Activated CD4-positive, alpha-beta T cell treated with anti-CD3 and anti-CD28 coated beads, Interleukin-2, amount 10 ng/mL, durations not matched to agents 7 days and 5 days (primary cell): ENCODE results near the gene GLYATL1. TPM values are rescaled to one million over a fixed set of nuclear protein-coding genes. Genes with fewer than 3 reads are reported as not detected.
A peak's percentile ranks its signal among the peaks of the same experiment; 100 is the strongest.

ENCODE experiments used
- CTCF ChIA-PET: fragments of 350-600 bp; sonication (Branson Sonifier 250); formaldehyde crosslinking; loops from one replicate; lab custom pipeline; 2021; ENCODE audit warnings: antibody characterized with exemption; lab: Charles Lee
- POLR2A ChIA-PET: fragments of 350-600 bp; sonication (Branson Sonifier 250); formaldehyde crosslinking; loops from one replicate; lab custom pipeline; 2021; ENCODE audit warnings: antibody characterized with exemption; lab: Charles Lee
- DNase-seq: peaks from one replicate; pipeline ENCODE4 v3.0.0-alpha.2; 2020
- H3K27ac Mint-ChIP-seq: one replicate; pipeline ENCODE4 v1.8.0; 2021; ENCODE audit warnings: mild to moderate bottlenecking, moderate library complexity, mixed read lengths
- H3K27me3 Mint-ChIP-seq: one replicate; pipeline ENCODE4 v1.8.0; 2021; ENCODE audit warnings: mixed read lengths
- H3K36me3 Mint-ChIP-seq: one replicate; pipeline ENCODE4 v1.8.0; 2021; ENCODE audit warnings: low read depth, mixed read lengths
- H3K4me1 Mint-ChIP-seq: one replicate; pipeline ENCODE4 v1.8.0; 2021; ENCODE audit warnings: mixed read lengths
- H3K4me3 Mint-ChIP-seq: one replicate; pipeline ENCODE4 v1.8.0; 2021; ENCODE audit warnings: mild to moderate bottlenecking, moderate library complexity, mixed read lengths
- H3K9me3 Mint-ChIP-seq: one replicate; pipeline ENCODE4 v1.8.0; 2021; ENCODE audit warnings: mixed read lengths
- total RNA-seq, 2 experiments: library from RNA; stranded (reverse); gene quantifications; one replicate each; pipeline ENCODE4 v1.2.3, GENCODE V29; 2021

The GLYATL1 gene
- total RNA-seq, 2 experiments from 2014 or later, result not detected

DNA sequence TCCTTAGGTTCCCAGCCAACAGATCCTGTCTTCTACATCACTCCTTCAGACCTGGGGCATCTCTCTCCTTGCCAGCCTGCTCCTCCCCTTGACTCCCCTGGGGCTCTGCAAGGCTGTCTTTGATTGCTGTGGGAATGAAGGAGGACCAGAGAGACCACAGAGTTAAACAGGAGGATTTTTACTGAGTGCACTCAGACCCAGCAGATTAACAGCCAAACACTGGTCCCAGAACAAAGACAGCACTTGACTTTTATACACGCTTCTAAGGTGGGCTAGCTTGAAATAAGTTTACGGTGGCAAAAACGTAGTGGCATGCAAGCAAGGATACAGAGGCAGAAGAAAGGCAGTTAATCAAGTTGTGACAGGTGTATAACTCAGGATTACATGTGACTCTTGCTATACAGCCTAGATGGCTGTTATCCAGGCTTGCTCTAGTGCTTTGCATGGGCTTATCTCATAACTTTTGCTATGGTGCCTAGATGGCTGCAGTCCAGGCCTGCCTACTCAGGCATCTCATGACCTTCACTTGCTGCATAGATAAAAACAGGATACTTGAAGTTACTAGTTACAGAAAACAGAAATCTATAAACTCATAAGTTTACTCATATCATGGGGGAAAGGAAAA, 22.0 kb upstream of the GLYATL1 start:
- CTCF ChIA-PET, result no interaction called here
- DNase-seq, result no peak
- POLR2A ChIA-PET, result no interaction called here
- Mint-ChIP-seq H3K27ac (no peak overlapping the region), H3K27me3 (no peaks in the 10 kb centered on the region), H3K9me3 (peaks cover 14% of the 10 kb centered on the region), H3K4me3 (no peak overlapping the region), H3K4me1 (no peaks in the 10 kb centered on the region), H3K36me3 (no peaks in the 10 kb centered on the region)

- DNase-seq, result no peak
- no peak overlapping the region for H3K4me3 Mint-ChIP-seq
- H3K27ac Mint-ChIP-seq, result no peak overlapping the region
- H3K27me3 Mint-ChIP-seq, result peaks cover 3% of the 10 kb centered on the region
- H3K4me1 Mint-ChIP-seq, result peaks cover 13% of the 10 kb centered on the region
- H3K9me3 Mint-ChIP-seq, result peaks cover 14% of the 10 kb centered on the region
- ChIA-PET CTCF (interaction anchor here (0.7 kb wide), 1 partner anchor 39 kb away, joined by 3 read pairs; no protein-coding TSS in a partner anchor), POLR2A (no interaction called here)
- no peaks in the 10 kb centered on the region for H3K36me3 Mint-ChIP-seq
Measured at GRCh38 chr11:58919561-58919960, 19.7 kb upstream of the GLYATL1 start.

DNA sequence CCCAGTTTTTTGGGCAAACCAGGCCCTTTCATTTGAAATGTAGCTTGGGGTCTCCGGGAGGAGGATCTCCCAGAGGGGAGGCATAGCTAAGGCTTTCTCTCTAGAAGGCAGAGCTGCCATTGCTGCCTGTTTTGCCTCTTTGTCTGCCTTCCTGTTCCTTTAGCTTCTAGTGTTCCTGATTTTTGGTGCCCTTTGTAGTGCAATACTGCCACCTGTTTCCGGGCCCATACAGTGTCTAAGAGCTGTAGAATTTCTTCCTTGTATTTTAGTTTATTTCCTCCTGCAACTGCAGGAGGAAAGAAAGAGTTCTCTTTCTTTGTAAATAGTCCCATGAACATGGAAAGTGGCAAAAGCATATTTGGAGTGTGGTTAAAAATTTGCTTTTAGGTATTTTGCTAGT, 19.3 kb upstream of the GLYATL1 start:
- no peak overlapping the region for H3K4me3 Mint-ChIP-seq
- no peak for DNase-seq
- H3K9me3 Mint-ChIP-seq, result peaks cover 14% of the 10 kb centered on the region
- peaks cover 4% of the 10 kb centered on the region for H3K27me3 Mint-ChIP-seq
- no peaks in the 10 kb centered on the region for H3K36me3 Mint-ChIP-seq
- H3K27ac Mint-ChIP-seq, result no peak overlapping the region
- POLR2A ChIA-PET, result no interaction called here
- CTCF ChIA-PET, result interaction anchor here (0.7 kb wide), 1 partner anchor 40 kb away, joined by 3 read pairs; no protein-coding TSS in a partner anchor
- H3K4me1 Mint-ChIP-seq, result peaks cover 13% of the 10 kb centered on the region

DNA sequence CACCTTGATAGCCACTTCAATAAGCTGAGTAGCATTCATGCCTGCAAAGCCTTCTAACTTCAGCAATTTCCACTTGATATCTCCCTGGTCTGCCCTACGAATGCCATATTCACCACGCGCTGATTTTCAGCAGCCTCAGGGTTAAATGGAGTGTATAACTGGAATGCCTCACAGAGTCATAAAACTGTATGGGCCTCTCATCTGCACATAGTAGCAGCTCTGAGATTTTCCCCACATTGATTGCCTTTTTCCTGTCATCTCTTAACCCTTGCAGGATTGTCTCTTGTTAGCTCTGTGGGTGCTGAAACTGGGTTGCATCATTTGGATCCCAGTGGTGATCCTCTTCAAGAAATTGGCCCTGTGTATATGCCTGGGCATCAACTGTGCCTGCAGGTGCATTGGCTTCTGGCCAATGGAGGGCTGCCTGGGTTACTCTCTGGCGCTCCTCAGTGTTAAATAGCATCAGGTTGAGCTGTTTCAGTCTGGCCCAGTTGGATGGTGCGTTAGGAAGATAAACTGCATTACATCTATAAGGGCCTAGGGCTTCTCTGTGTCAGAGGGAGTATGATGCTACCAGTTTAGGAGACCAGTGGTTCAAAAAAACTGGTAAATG, 17.4 kb upstream of the GLYATL1 start:
- H3K27ac Mint-ChIP-seq, result no peak overlapping the region
- DNase-seq, result no peak
- H3K27me3 Mint-ChIP-seq, result peaks cover 9% of the 10 kb centered on the region
- H3K4me1 Mint-ChIP-seq, result peaks cover 13% of the 10 kb centered on the region
- POLR2A ChIA-PET, result no interaction called here
- peaks cover 11% of the 10 kb centered on the region for H3K9me3 Mint-ChIP-seq
- CTCF ChIA-PET, result no interaction called here
- no peak overlapping the region for H3K4me3 Mint-ChIP-seq
- no peaks in the 10 kb centered on the region for H3K36me3 Mint-ChIP-seq

DNA sequence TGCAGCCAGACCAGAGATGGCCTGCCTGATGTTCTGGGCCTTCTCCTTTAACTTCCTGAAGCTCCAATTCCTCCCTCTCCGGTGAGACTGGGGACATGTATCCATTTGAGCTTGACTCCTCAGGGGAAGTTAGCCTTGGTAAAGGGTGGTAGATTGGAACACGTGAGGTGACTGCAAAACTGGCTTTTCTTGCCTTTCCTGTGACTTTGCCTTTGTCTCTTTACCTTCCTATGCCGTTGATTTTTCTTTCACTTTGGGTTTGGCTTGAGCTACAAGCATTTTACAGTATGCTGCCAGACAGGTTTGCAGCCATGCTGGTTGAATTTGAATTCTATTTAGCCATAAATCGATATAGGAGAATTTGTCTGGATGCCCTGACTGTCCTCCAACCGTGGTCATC, 16.8 kb upstream of the GLYATL1 start:
- CTCF ChIA-PET, result no interaction called here

GRCh38 chr11:58923300-58923788, 15.9 kb upstream of the GLYATL1 start:
- peak; percentile 41 for DNase-seq
- ChIA-PET CTCF (no interaction called here), POLR2A (no interaction called here)
- Mint-ChIP-seq H3K36me3 (no peaks in the 10 kb centered on the region), H3K27me3 (peaks cover 9% of the 10 kb centered on the region), H3K9me3 (peaks cover 1% of the 10 kb centered on the region), H3K27ac (no peak overlapping the region), H3K4me3 (no peak overlapping the region), H3K4me1 (peaks cover 19% of the 10 kb centered on the region)

More for the DNA sequence above, 16.8 kb upstream of the GLYATL1 start:
- H3K4me1 Mint-ChIP-seq, result peaks cover 15% of the 10 kb centered on the region
- no peak overlapping the region for H3K27ac Mint-ChIP-seq
- POLR2A ChIA-PET, result no interaction called here
- H3K27me3 Mint-ChIP-seq, result peaks cover 9% of the 10 kb centered on the region
- H3K9me3 Mint-ChIP-seq, result peaks cover 5% of the 10 kb centered on the region
- H3K4me3 Mint-ChIP-seq, result no peak overlapping the region
- no peak for DNase-seq
- H3K36me3 Mint-ChIP-seq, result no peaks in the 10 kb centered on the region

DNA sequence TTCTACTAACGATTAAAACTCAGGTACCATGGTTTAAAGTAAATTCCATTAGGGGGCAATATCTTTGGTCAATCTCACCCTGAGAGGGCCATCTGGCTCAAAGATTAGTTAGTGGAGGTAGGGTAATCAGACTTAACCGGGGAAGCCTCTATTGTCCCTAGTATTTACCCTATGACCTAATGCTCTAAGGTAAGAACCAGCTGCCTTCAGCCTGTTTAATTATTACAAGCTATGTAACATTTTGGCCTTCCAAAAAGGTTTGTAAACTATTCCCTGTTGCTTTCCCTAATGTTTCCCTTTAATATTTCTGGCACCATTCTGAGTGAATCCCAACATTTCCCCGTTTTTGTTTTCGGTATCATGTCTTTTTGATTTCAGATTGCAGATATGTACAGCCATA, 15.1 kb upstream of the GLYATL1 start:
- Mint-ChIP-seq H3K9me3 (no peaks in the 10 kb centered on the region), H3K4me1 (peaks cover 19% of the 10 kb centered on the region), H3K27ac (no peak overlapping the region), H3K4me3 (no peak overlapping the region), H3K36me3 (no peaks in the 10 kb centered on the region), H3K27me3 (peaks cover 9% of the 10 kb centered on the region)
- POLR2A ChIA-PET, result no interaction called here
- CTCF ChIA-PET, result no interaction called here
- DNase-seq, result no peak

DNA sequence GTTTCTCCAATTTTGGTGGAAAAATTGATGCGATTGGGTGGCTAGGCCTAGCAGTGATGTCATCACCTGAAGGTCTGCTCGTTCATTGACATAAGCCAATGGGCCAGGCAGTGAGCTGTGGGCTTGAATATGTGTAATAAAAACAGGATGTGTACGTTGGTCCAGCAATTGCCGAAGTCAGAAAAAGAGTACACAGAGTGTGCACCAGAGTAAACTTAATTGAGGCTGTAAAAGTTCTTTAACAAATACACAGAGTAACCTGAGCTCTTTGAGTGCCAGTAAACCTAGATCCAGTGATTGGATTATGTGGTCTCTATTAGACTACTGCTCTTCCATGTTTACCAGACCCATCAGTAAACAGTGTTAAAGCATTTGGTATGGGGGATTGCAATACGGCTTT, 13.0 kb upstream of the GLYATL1 start:
- H3K27ac Mint-ChIP-seq, result no peak overlapping the region
- ChIA-PET CTCF (no interaction called here), POLR2A (no interaction called here)
- H3K4me3 Mint-ChIP-seq, result no peak overlapping the region
- no peak for DNase-seq
- H3K9me3 Mint-ChIP-seq, result no peaks in the 10 kb centered on the region
- no peaks in the 10 kb centered on the region for H3K36me3 Mint-ChIP-seq
- peaks cover 19% of the 10 kb centered on the region for H3K4me1 Mint-ChIP-seq
- peaks cover 9% of the 10 kb centered on the region for H3K27me3 Mint-ChIP-seq

GRCh38 chr11:58926695-58927094, 12.6 kb upstream of the GLYATL1 start:
- no peak for DNase-seq
- ChIA-PET CTCF (no interaction called here), POLR2A (no interaction called here)
- H3K4me1 Mint-ChIP-seq, result peaks cover 19% of the 10 kb centered on the region
- H3K27ac Mint-ChIP-seq, result no peak overlapping the region
- H3K27me3 Mint-ChIP-seq, result peaks cover 9% of the 10 kb centered on the region
- no peak overlapping the region for H3K4me3 Mint-ChIP-seq
- H3K9me3 Mint-ChIP-seq, result no peaks in the 10 kb centered on the region
- H3K36me3 Mint-ChIP-seq, result no peaks in the 10 kb centered on the region

- H3K27ac Mint-ChIP-seq, result no peak overlapping the region
- ChIA-PET CTCF (interaction anchor here (0.7 to 0.9 kb wide), 2 partner anchors 16 to 293 kb away, joined by 3 to 8 read pairs; no protein-coding TSS in a partner anchor), POLR2A (no interaction called here)
- H3K4me1 Mint-ChIP-seq, result peaks cover 19% of the 10 kb centered on the region
- H3K9me3 Mint-ChIP-seq, result no peaks in the 10 kb centered on the region
- peaks cover 9% of the 10 kb centered on the region for H3K27me3 Mint-ChIP-seq
- H3K36me3 Mint-ChIP-seq, result no peaks in the 10 kb centered on the region
- no peak overlapping the region for H3K4me3 Mint-ChIP-seq
- no peak for DNase-seq
Measured at GRCh38 chr11:58927393-58928106, 11.7 kb upstream of the GLYATL1 start.

GRCh38 chr11:58928107-58928499, 11.2 kb upstream of the GLYATL1 start:
- no peak for DNase-seq
- Mint-ChIP-seq H3K4me3 (no peak overlapping the region), H3K27ac (no peak overlapping the region), H3K36me3 (no peaks in the 10 kb centered on the region), H3K27me3 (peaks cover 9% of the 10 kb centered on the region), H3K4me1 (peaks cover 14% of the 10 kb centered on the region), H3K9me3 (no peaks in the 10 kb centered on the region)
- CTCF ChIA-PET, result interaction anchor here (0.7 to 0.9 kb wide), 2 partner anchors 15 to 293 kb away, joined by 3 to 8 read pairs; no protein-coding TSS in a partner anchor
- POLR2A ChIA-PET, result no interaction called here

DNA sequence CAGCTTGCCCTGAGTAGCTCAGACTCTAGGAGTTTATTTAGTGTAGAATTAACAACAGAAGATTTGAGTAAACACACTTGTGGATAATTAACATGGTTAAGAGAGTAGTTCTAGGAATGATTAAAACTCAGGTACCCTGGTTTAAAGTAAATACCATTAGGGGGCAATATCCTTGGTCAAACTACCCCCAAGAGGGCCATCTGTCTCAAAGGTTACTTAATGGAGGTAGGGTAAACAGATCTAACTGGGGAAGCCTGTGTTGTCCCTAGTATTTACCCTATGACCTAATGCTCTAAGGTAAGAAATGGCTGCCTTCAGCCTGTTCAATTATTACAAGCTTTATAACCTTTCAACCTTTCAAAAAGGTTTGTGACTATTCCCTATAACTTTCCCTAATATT, 10.6 kb upstream of the GLYATL1 start:
- CTCF ChIA-PET, result interaction anchor here (0.9 kb wide), 1 partner anchor 15 kb away, joined by 8 read pairs; no protein-coding TSS in a partner anchor
- POLR2A ChIA-PET, result no interaction called here
- no peak overlapping the region for H3K27ac Mint-ChIP-seq
- no peaks in the 10 kb centered on the region for H3K36me3 Mint-ChIP-seq
- no peak overlapping the region for H3K4me3 Mint-ChIP-seq
- DNase-seq, result no peak
- no peaks in the 10 kb centered on the region for H3K9me3 Mint-ChIP-seq
- H3K4me1 Mint-ChIP-seq, result peaks cover 9% of the 10 kb centered on the region
- H3K27me3 Mint-ChIP-seq, result peaks cover 9% of the 10 kb centered on the region

DNA sequence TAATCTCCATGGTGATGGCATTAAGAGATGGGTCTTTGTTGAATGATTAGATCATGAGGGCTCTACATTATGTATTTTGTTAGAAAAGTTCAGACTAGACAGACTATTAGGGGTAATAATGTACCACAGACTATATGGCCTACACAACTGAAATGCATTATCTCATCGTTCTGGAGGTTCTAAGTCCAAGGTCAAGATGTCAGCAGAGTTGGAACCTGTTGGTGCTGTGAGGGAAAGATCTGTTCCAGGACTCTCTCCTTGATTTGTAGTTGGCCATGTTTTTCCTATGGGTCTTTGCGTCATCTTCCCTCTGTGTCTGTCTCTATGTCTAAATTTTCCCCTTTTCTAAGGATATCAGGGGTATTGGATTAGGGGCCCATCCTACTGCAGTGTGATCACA, 8.4 kb upstream of the GLYATL1 start:
- Mint-ChIP-seq H3K4me1 (peaks cover 6% of the 10 kb centered on the region), H3K4me3 (no peak overlapping the region), H3K27me3 (peaks cover 5% of the 10 kb centered on the region), H3K27ac (no peak overlapping the region), H3K9me3 (no peaks in the 10 kb centered on the region), H3K36me3 (no peaks in the 10 kb centered on the region)
- POLR2A ChIA-PET, result no interaction called here
- CTCF ChIA-PET, result no interaction called here
- no peak for DNase-seq
